Putamen (tissue), 1 donor: Measurements from ENCODE around the gene GSTA1.
A peak's percentile ranks its signal among the peaks of the same experiment; 100 is the strongest.
"Not testable (repeated sequence)": the region's sequence is repeated elsewhere in the genome, so short reads cannot be mapped to it uniquely, and the experiment has no call there.

ENCODE experiments used
- DNase-seq: peaks from one replicate; pipeline ENCODE4 v3.0.0-alpha.2; 2016; ENCODE audit warnings: low spot score

GSTA1 gene

DNA sequence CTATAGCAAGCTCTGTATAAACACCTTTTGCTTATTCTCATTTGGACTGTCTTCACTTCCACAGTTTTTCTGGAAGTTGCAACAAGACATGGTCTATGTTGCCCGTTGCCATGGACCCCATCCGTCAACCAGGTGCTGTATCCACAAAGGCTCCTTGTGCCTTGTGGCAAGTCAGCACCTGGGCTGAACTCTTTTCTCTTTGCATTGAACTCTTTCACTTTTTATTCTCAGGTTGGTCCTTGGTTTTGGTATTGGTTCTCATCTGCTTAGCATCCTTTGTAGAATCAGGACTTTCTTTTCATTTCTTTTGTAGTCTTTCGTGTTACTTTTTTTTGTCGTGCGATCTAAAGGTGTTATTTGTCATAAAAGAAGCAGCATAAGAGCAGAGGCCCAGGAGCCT, 5.0 kb upstream of the GSTA1 start:
- DNase-seq = no peak

GRCh38 chr6:52802806-52803205, 810 bp downstream of the GSTA1 start:
- no peak for DNase-seq

DNA sequence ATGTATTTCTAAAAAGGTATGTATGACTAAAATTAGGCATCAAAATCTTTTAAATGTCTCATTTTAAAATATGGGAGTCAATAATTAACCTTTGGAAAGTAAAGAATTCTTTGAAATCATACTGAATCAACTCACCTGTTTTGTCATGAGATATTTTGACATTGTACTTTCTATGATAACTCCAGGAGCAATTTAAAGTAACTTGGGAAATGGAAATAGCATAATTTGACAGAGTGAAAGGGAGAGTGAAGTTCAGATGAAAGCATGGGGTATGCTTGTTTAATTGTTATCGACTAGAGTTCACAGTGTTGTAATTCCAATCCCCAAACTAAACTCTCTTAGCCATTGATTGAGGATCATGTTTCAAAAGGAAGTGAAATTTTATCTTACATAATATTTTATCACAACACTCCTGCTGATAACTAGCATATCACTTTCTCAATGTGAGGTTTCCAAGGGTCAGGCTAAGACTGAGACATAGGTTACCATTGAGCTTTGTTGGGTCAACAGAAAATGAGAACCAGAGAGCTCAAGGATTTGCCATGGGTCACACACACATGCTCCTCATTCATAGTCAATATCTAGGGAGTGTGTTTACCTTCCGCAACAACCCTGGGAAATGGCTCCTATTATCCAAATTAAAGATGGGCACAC, 2.3 kb downstream of the GSTA1 start:
- DNase-seq = no peak

- DNase-seq = not testable (repeated sequence)
Observed at GRCh38 chr6:52799272-52799671, 4.3 kb downstream of the GSTA1 start.

- not testable (repeated sequence) for DNase-seq
Observed at GRCh38 chr6:52794366-52794765, 9.2 kb downstream of the GSTA1 start.

GRCh38 chr6:52790861-52791260, 12.8 kb downstream of the GSTA1 start:
- no peak for DNase-seq

GRCh38 chr6:52789658-52790057, 14.0 kb downstream of the GSTA1 start:
- DNase-seq = not testable (repeated sequence)

- peak; percentile 59 for DNase-seq
Observed at GRCh38 chr6:52788478-52788877, 15.1 kb downstream of the GSTA1 start.

DNA sequence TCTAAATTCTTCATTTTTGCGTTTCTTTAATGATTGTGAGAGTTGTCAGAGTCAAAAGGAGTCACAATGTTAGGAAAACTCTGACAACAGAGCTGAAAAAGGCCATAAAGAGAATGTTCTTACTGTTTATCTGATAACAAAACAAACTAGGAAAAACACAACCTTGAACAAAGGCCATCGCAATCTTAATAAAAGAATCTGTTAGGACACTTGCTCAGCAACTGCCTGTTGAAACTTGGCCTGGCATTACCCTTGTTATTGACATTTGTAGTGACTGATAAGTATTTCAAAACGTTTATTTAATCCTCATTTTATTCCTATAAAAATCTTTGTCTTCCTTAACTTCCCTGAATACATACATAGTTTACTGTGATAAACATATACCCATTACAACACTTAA, 15.7 kb downstream of the GSTA1 start:
- DNase-seq = no peak

GRCh38 chr6:52786249-52786956, 17.2 kb downstream of the GSTA1 start:
- DNase-seq = no peak

DNA sequence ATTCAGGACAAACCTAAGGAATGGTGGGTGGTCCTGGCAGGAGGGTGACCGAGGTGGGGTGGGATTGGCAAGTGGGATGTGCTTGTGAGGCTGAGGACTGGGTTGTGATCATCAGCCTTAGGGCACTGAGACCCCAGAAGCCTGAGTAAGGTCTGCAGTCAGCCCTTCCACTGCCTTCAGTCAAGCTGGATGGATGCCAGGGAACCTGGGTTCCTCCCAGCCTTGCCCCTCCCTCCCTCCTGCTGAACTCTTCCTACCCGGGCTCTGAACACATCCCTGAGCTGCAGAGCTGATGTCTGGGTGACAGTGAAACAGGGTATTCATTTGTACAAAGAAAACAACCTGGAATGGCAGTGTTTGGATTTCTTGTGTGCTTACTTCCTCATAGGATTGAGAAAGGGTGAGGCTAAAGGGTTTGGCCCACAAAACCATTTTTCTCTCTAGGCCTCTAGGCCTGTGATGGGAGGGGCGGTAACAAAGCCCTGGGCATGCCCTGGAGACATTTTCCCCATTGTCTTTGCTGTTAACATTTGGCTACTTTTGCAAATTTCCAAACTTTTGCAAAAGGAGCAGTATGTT, 20.8 kb downstream of the GSTA1 start:
- not testable (repeated sequence) for DNase-seq

DNA sequence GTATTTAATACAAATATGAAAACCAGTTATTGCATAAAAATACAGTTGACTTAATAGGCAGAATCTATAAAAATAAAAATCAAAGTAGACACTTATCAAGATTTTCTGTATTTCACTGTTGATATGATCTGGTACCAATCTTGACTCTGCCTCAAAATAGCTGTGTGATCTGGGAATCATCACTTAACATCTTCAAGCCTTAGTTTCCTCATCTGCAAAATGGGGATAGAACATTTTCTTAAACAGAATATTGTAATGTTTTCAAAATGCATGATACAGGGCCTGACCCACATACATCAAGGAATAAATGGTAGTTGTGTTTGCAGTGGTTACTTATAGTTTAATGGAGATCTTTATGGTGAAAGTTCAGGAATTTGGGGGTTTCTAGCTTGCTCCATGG, 21.4 kb downstream of the GSTA1 start:
- DNase-seq = not testable (repeated sequence)

- no peak for DNase-seq
Observed at GRCh38 chr6:52779237-52779636, 24.4 kb downstream of the GSTA1 start.

- DNase-seq = not testable (repeated sequence)
Observed at GRCh38 chr6:52776711-52777351, 26.8 kb downstream of the GSTA1 start.

- not testable (repeated sequence) for DNase-seq
Observed at GRCh38 chr6:52769399-52769798, 34.2 kb downstream of the GSTA1 start.

DNA sequence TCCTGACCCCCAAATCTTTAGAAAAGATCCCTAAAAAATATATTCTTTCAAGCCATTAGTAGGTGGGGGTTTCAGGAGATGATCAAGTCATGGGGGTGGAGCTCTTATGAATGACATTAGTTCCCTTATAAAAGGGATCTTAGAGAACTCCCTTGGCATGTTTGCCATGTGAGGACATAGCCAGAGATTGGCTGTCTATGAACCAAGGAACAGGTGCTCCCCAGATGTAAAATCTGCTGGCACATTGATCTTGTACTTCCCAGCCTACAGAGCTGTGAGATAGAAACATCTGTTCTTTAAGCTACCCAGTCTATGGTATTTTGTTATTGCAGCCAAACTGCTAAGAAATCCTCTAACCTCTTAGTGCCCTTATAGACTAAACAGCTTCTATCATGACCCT, 36.0 kb downstream of the GSTA1 start:
- not testable (repeated sequence) for DNase-seq

DNA sequence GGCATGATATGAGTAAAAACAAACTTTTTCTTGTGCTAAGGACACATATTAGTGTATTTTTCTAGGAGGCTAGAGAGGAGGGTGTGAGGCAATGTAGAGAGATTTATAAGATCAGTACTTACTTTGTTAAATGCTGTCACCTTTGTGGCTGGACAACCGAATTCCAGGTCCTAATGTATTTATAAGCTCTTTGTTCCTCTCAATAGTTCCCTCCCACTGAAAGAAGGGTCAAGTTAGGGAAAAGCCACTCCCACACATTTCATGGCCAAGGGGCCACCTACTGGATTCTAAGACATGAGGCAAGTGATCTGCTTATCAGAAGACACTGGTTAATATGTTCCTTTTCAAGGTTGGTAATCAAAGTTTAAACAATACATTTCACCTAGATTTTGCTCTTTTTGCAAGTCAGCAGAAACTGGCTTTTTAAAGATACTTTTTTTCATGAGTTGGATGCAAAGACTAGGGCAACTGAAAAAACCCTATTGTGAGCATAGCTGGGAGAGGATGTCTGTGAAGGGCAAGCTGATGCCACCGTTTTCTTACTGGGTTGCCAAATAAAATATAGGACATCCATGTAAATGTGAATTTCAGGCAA, 40.2 kb downstream of the GSTA1 start, which contains the start of gene GSTA2:
Gene GSTA2, minus strand, starts transcription at position 154 of the 595 bp plus-strand sequence. CDS start 5,528 bp downstream, outside the sequence.
- not testable (repeated sequence) for DNase-seq

- DNase-seq = not testable (repeated sequence)
Observed at GRCh38 chr6:52761673-52762491, 41.7 kb downstream of the GSTA1 start.

- DNase-seq = no peak
Observed at GRCh38 chr6:52760105-52760765, 43.4 kb downstream of the GSTA1 start.

- DNase-seq = no peak
Observed at GRCh38 chr6:52759085-52759484, 44.5 kb downstream of the GSTA1 start.
